HepG2 (cell line): ENCODE measurements around the gene RECQL5. TPM values are rescaled to one million over a fixed set of nuclear protein-coding genes. Genes with fewer than 3 reads are reported as not detected.

Experiments
- ATF7 ChIP-seq, 2 experiments: fragments of 450-650 bp in 1 of 2; sonication (generic) in 1 of 2; formaldehyde crosslinking in 1 of 2; IDR thresholded peaks; 2 replicates each; pipeline versions ENCODE4 v1.4.0 to v1.6.1; 2016 to 2020; ENCODE audit warnings: antibody characterized with exemption in 1 of 2, mild to moderate bottlenecking in 1 of 2, missing genetic modification reagents in 1 of 2
- CENPBD1 ChIP-seq: sonication (generic); formaldehyde crosslinking; IDR thresholded peaks from 2 replicates; pipeline ENCODE4 v1.8.0; 2022; ENCODE audit warnings: missing genetic modification reagents, low read depth, mild to moderate bottlenecking, borderline replicate concordance
- CHD2 ChIP-seq: IDR thresholded peaks from 2 replicates; pipeline ENCODE4 v1.6.1; 2011; ENCODE audit warnings: low read depth, low read length, improper control_type of control experiment
- GABPB1 ChIP-seq: IDR thresholded peaks from 2 replicates; pipeline ENCODE4 v1.6.1; 2016; ENCODE audit warnings: mild to moderate bottlenecking, missing genetic modification reagents, moderate library complexity, missing compliant biosample characterization
- HDAC2 ChIP-seq: sonication (generic); formaldehyde crosslinking; IDR thresholded peaks from 2 replicates; pipeline ENCODE4 v1.4.0; 2020; ENCODE audit warnings: missing genetic modification reagents
- LCORL ChIP-seq, 2 experiments: fragments of 450-650 bp in 1 of 2; sonication (generic) in 1 of 2; formaldehyde crosslinking in 1 of 2; IDR thresholded peaks; 2 replicates each; pipeline versions ENCODE4 v1.5.0 to v1.6.1; 2017 to 2020; ENCODE audit warnings: antibody characterized with exemption in 1 of 2, missing genetic modification reagents in 1 of 2
- LRRFIP1 ChIP-seq: sonication (generic); formaldehyde crosslinking; conservative IDR thresholded peaks from 2 replicates; pipeline ENCODE4 v1.4.0; 2020; ENCODE audit warnings: missing genetic modification reagents
- MXD1 ChIP-seq: sonication (generic); formaldehyde crosslinking; IDR thresholded peaks from 2 replicates; pipeline ENCODE4 v1.4.0; 2020; ENCODE audit warnings: mild to moderate bottlenecking, missing genetic modification reagents
- NFATC3 ChIP-seq: sonication (generic); formaldehyde crosslinking; IDR thresholded peaks from 2 replicates; pipeline ENCODE4 v1.5.1; 2020; ENCODE audit warnings: mild to moderate bottlenecking, missing genetic modification reagents
- RBFOX2 ChIP-seq: fragments of 200-400 bp; formaldehyde crosslinking; IDR thresholded peaks from 2 replicates; pipeline ENCODE4 v1.6.1; 2017; ENCODE audit warnings: low read depth, mild to moderate bottlenecking, low read length
- RXRA ChIP-seq: sonication (generic); formaldehyde crosslinking; IDR thresholded peaks from 2 replicates; pipeline ENCODE4 v1.5.1; 2020; ENCODE audit warnings: missing genetic modification reagents
- SNAI1 ChIP-seq: sonication (generic); formaldehyde crosslinking; IDR thresholded peaks from 2 replicates; pipeline ENCODE4 v1.5.0; 2020; ENCODE audit warnings: mild to moderate bottlenecking, missing genetic modification reagents, borderline replicate concordance
- SP5 ChIP-seq: IDR thresholded peaks from 2 replicates; pipeline ENCODE4 v1.6.1; 2016; ENCODE audit warnings: low read depth, borderline replicate concordance
- SRSF1 ChIP-seq: fragments of 200-400 bp; formaldehyde crosslinking; optimal IDR thresholded peaks from 2 replicates; pipeline ENCODE3; 2017; ENCODE audit warnings: mild to moderate bottlenecking, low read depth, low read length, moderate library complexity
- SRY ChIP-seq: sonication (generic); formaldehyde crosslinking; IDR thresholded peaks from 2 replicates; pipeline ENCODE4 v1.8.0; 2022; ENCODE audit warnings: mild to moderate bottlenecking, missing genetic modification reagents
- STAG1 ChIP-seq: sonication (generic); formaldehyde crosslinking; IDR thresholded peaks from 2 replicates; pipeline ENCODE4 v1.4.0; 2020; ENCODE audit warnings: missing genetic modification reagents
- THRA ChIP-seq: sonication (generic); formaldehyde crosslinking; IDR thresholded peaks from 2 replicates; pipeline ENCODE4 v1.4.0; 2020; ENCODE audit warnings: missing genetic modification reagents, borderline replicate concordance
- YEATS4 ChIP-seq: sonication (generic); formaldehyde crosslinking; IDR thresholded peaks from 2 replicates; pipeline ENCODE4 v1.4.0; 2020; ENCODE audit warnings: missing genetic modification reagents, borderline replicate concordance
- ZBTB8A ChIP-seq: sonication (generic); formaldehyde crosslinking; IDR thresholded peaks from 2 replicates; pipeline ENCODE4 v1.4.0; 2020; ENCODE audit warnings: mild to moderate bottlenecking, low read depth, missing genetic modification reagents, borderline replicate concordance
- ZNF460 ChIP-seq: sonication (generic); formaldehyde crosslinking; IDR thresholded peaks from 2 replicates; pipeline ENCODE4 v1.5.1; 2020; ENCODE audit warnings: missing genetic modification reagents, mild to moderate bottlenecking, borderline replicate concordance
- ZNF772 ChIP-seq: sonication (generic); formaldehyde crosslinking; IDR thresholded peaks from 2 replicates; pipeline ENCODE4 v1.5.0; 2020; ENCODE audit warnings: mild to moderate bottlenecking, missing genetic modification reagents
- ZNF775 ChIP-seq: sonication (generic); formaldehyde crosslinking; IDR thresholded peaks from 2 replicates; pipeline ENCODE4 v1.4.0; 2020; ENCODE audit warnings: missing genetic modification reagents, mild to moderate bottlenecking, moderate library complexity, borderline replicate concordance
- ZNF784 ChIP-seq: sonication (generic); formaldehyde crosslinking; IDR thresholded peaks from 2 replicates; pipeline ENCODE4 v1.5.1; 2020; ENCODE audit warnings: missing genetic modification reagents, mild to moderate bottlenecking, borderline replicate concordance
- polyA plus RNA-seq, 8 experiments: library from polyadenylated mRNA; depleted of rRNA in 3 of 8; stranded (reverse) in 7 of 8; unstranded in 1 of 8; fragments of >200 nt; fragmentation: Illumina TruSeq in 4 of 8; extraction: Trizol in 4 of 8; gene quantifications; 2 replicates each; pipeline versions ENCODE4 v1.2.1 to v1.2.3, GENCODE V29; 2011 to 2016; ENCODE audit warnings: low read depth in 4 of 8, missing spikeins in 1 of 8, mixed read lengths in 1 of 8; ENCODE audit not compliant: insufficient read depth in 1 of 8
- total RNA-seq, 5 experiments: library from RNA; depleted of rRNA; stranded (reverse); fragments of >200 nt; fragmentation: Illumina TruSeq; extraction: Trizol; gene quantifications; 2 replicates each; pipeline ENCODE4 v1.2.3, GENCODE V29; 2016; ENCODE audit warnings: low read depth in 1 of 5

RECQL5 gene
- total and polyA plus RNA-seq, 2 of the 13 experiments (the other 11 are each of a cell fraction or from before 2014, with no cell fraction given), result 27.7 to 32.0 TPM

- TF ChIP-seq HDAC2 (CRISPR knock-in tag) (peak; percentile 32; the same call in 1 of the 2 replicates), GABPB1 (CRISPR knock-in tag) (peak; percentile 42; the same call in 1 of the 2 replicates), ZNF772 (CRISPR knock-in tag) (0 out of 2 replicates have a peak, but pooled peaks have one; percentile 61), NFATC3 (CRISPR knock-in tag) (no peak), CHD2 (no peak), SP5 (no peak), SRY (CRISPR knock-in tag) (no peak), RBFOX2 (peak; percentile 46; the same call in 1 of the 2 replicates), LRRFIP1 (CRISPR knock-in tag) (no peak), SRSF1 (no peak), ZNF784 (CRISPR knock-in tag) (no peak), ZNF775 (CRISPR knock-in tag) (no peak), RXRA (CRISPR knock-in tag) (peak; percentile 82), LCORL (IDR thresholded peaks at IDR 0.05) (no peak), LCORL (CRISPR knock-in tag; IDR thresholded peaks at IDR 0.05) (peak; percentile 87), CENPBD1 (CRISPR knock-in tag) (no peak), MXD1 (no peak), ZBTB8A (CRISPR knock-in tag) (no peak), STAG1 (CRISPR knock-in tag) (peak; percentile 4; the same call in 1 of the 2 replicates), YEATS4 (peak; percentile 19; the same call in 1 of the 2 replicates), THRA (CRISPR knock-in tag) (peak; percentile 34; the same call in 1 of the 2 replicates), SNAI1 (0 out of 2 replicates have a peak, but pooled peaks have one; percentile 23), ATF7 (IDR thresholded peaks at IDR 0.05) (no peak), ATF7 (CRISPR knock-in tag; IDR thresholded peaks at IDR 0.05) (no peak), ZNF460 (CRISPR knock-in tag) (no peak)
Observed at GRCh38 chr17:75610103-75610984, 56.6 kb downstream of the RECQL5 start (continued).
